Prostate gland (tissue), 2 donors: Measurements from ENCODE around the gene GADL1. TPM values are rescaled to one million over a fixed set of nuclear protein-coding genes. Genes with fewer than 3 reads are reported as not detected.

Source experiments
- DNase-seq: peaks from one replicate; pipeline ENCODE4 v3.0.0-alpha.2; 2019; ENCODE audit warnings: low spot score
- H3K27ac ChIP-seq, 2 donors: fragments of 200-600 bp; sonication (generic); 2 replicates each; pipeline ENCODE4 v1.5.1; 2017 to 2019
- H3K27me3 ChIP-seq: fragments of 200-600 bp; sonication (generic); replicated peaks from 2 replicates; pipeline ENCODE4 v1.5.1; 2019; ENCODE audit not compliant: insufficient read depth
- H3K36me3 ChIP-seq, 2 donors: fragments of 200-600 bp; sonication (generic); 1 replicate in 1 of 2; 2 replicates in 1 of 2; pipeline versions ENCODE4 v1.5.1 to v1.8.1; 2017 to 2019
- H3K4me1 ChIP-seq: fragments of 200-600 bp; sonication (generic); replicated peaks from 2 replicates; pipeline ENCODE4 v1.5.1; 2019
- H3K4me3 ChIP-seq, 2 donors: fragments of 200-600 bp; sonication (generic); 2 replicates each; pipeline ENCODE4 v1.5.1; 2017 to 2019
- H3K9me3 ChIP-seq: fragments of 200-600 bp; sonication (generic); 2 replicates; pipeline ENCODE4 v1.5.1; 2017
- CTCF ChIP-seq, 4 experiments: fragments of 200-600 bp in 2 of 4; fragments of 450-650 bp in 2 of 4; sonication (generic) in 2 of 4; IDR thresholded peaks; 1 replicate in 3 of 4; 2 replicates in 1 of 4; pipeline ENCODE4 v1.5.1; 2016 to 2019; ENCODE audit warnings: antibody characterized with exemption in 4 of 4, mild to moderate bottlenecking in 2 of 4, moderate library complexity in 2 of 4
- POLR2A ChIP-seq: fragments of 450-650 bp; IDR thresholded peaks from one replicate; pipeline ENCODE4 v1.6.1; 2016; ENCODE audit warnings: antibody characterized with exemption, mild to moderate bottlenecking
- POLR2AphosphoS5 ChIP-seq: sonication (generic); formaldehyde crosslinking; IDR thresholded peaks from one replicate; pipeline ENCODE4 v1.6.1; 2017; ENCODE audit warnings: antibody characterized with exemption
- WGBS: methylation state at CpG from one replicate; pipeline ENCODE4 v1.1.5; 2018; 5-methylcytosine and 5-hydroxymethylcytosine counted together
- intact Hi-C: fragments of 100-400 bp; cut with DNase I; formaldehyde crosslinking; loops from one replicate; pipeline ENCODE4 v1.14.2; 2022
- total RNA-seq, 2 donors: library from RNA; depleted of rRNA; stranded (reverse); fragments of >200 nt; gene quantifications; one replicate each; pipeline ENCODE4 v1.1.0, GENCODE V29; 2016

Gene GADL1
- total RNA-seq, 2 donors from 2014 or later: not detected

GRCh38 chr3:30886888-30887287 lies 7.6 kb downstream of the GADL1 start:
- H3K27ac ChIP-seq: no peak overlapping the region
- no peaks in the 10 kb centered on the region for H3K27me3 ChIP-seq
- DNase-seq: no peak
- no peaks in the 10 kb centered on the region for H3K9me3 ChIP-seq
- TF ChIP-seq POLR2A (no peak), POLR2AphosphoS5 (no peak), CTCF (IDR thresholded peaks at IDR 0.05) (no peak)
- H3K36me3 ChIP-seq: no peaks in the 10 kb centered on the region
- H3K4me1 ChIP-seq: no peaks in the 10 kb centered on the region
- 67% methylated on average over 2 of the region's 2 CpGs for WGBS
- intact Hi-C loops: no loop called here
- no peak overlapping the region for H3K4me3 ChIP-seq

- Histone ChIP-seq H3K36me3 (no peaks in the 10 kb centered on the region), H3K9me3 (no peaks in the 10 kb centered on the region), H3K27me3 (no peaks in the 10 kb centered on the region), H3K4me1 (no peaks in the 10 kb centered on the region), H3K27ac (no peak overlapping the region), H3K4me3 (no peak overlapping the region)
- intact Hi-C loops: no loop called here
- 50% methylated on average over 1 of the region's 1 CpG for WGBS
- no peak for TF ChIP-seq POLR2AphosphoS5
- TF ChIP-seq POLR2A: no peak
- TF ChIP-seq CTCF (IDR thresholded peaks at IDR 0.05): no peak
- DNase-seq: no peak
These were observed 15.6 kb downstream of the GADL1 start for GRCh38 chr3:30878862-30879261.

GRCh38 chr3:30875505-30875904 lies 19.0 kb downstream of the GADL1 start:
- DNase-seq: no peak
- no peaks in the 10 kb centered on the region for H3K9me3 ChIP-seq
- intact Hi-C loops: no loop called here
- no peak overlapping the region for H3K27ac ChIP-seq
- H3K4me1 ChIP-seq: no peaks in the 10 kb centered on the region
- no peak overlapping the region for H3K4me3 ChIP-seq
- no peaks in the 10 kb centered on the region for H3K27me3 ChIP-seq
- 92% methylated on average over 5 of the region's 5 CpGs for WGBS
- H3K36me3 ChIP-seq: no peaks in the 10 kb centered on the region
- TF ChIP-seq CTCF (IDR thresholded peaks at IDR 0.05) (no peak), POLR2A (no peak), POLR2AphosphoS5 (no peak)

GRCh38 chr3:30873671-30874070 lies 20.8 kb downstream of the GADL1 start:
- Histone ChIP-seq H3K9me3 (no peaks in the 10 kb centered on the region), H3K4me3 (no peak overlapping the region), H3K27ac (no peak overlapping the region), H3K36me3 (no peaks in the 10 kb centered on the region), H3K27me3 (no peaks in the 10 kb centered on the region), H3K4me1 (no peaks in the 10 kb centered on the region)
- DNase-seq: no peak
- no peak for TF ChIP-seq CTCF (IDR thresholded peaks at IDR 0.05)
- no peak for TF ChIP-seq POLR2A
- no peak for TF ChIP-seq POLR2AphosphoS5
- intact Hi-C loops: no loop called here

GRCh38 chr3:30872879-30873278 lies 21.6 kb downstream of the GADL1 start:
- TF ChIP-seq CTCF (IDR thresholded peaks at IDR 0.05) (no peak), POLR2A (no peak), POLR2AphosphoS5 (no peak)
- Histone ChIP-seq H3K4me1 (no peaks in the 10 kb centered on the region), H3K27ac (no peak overlapping the region), H3K9me3 (no peaks in the 10 kb centered on the region), H3K4me3 (no peak overlapping the region), H3K27me3 (no peaks in the 10 kb centered on the region), H3K36me3 (no peaks in the 10 kb centered on the region)
- DNase-seq: no peak
- intact Hi-C loops: no loop called here
